Hepatocyte (in vitro differentiated cells): ENCODE measurements around the gene WNT7A.
A peak's percentile ranks its signal among the peaks of the same experiment; 100 is the strongest.

Experiments used
- CTCF ChIP-seq: fragments of 200-600 bp; sonication (generic); IDR thresholded peaks from 2 replicates; pipeline ENCODE4 v1.5.1; 2016; ENCODE audit warnings: antibody characterized with exemption, mild to moderate bottlenecking; ENCODE audit not compliant: poor library complexity
- EZH2 ChIP-seq: fragments of 200-600 bp; sonication (generic); IDR thresholded peaks from 2 replicates; pipeline ENCODE4 v1.6.1; 2016; ENCODE audit warnings: antibody characterized with exemption, mild to moderate bottlenecking, borderline replicate concordance
- EZH2phosphoT487 ChIP-seq: fragments of 200-600 bp; sonication (generic); IDR thresholded peaks from one replicate; pipeline ENCODE4 v1.6.1; 2018; ENCODE audit warnings: antibody characterized with exemption, mild to moderate bottlenecking, low read depth, moderate library complexity; ENCODE audit not compliant: unreplicated experiment, severe bottlenecking

GRCh38 chr3:13879946-13880810 lies at the start of gene WNT7A:
- TF ChIP-seq CTCF, result peak; percentile 73
- peak; percentile 56 for TF ChIP-seq EZH2
- no peak for TF ChIP-seq EZH2phosphoT487
